Measurements from ENCODE around the gene STK16. TPM values are rescaled to one million over a fixed set of nuclear protein-coding genes. Genes with fewer than 3 reads are reported as not detected.

STK16 gene
- total RNA-seq, 1 donor from 2014 or later: 19.9 TPM

- Histone ChIP-seq H3K79me2 (ENCODE audit: low read depth) (no peaks in the 10 kb centered on the region), H4K20me1 (ENCODE audit: low read depth) (no peaks in the 10 kb centered on the region), H3K9me3 (ENCODE audit: low read depth) (no peaks in the 10 kb centered on the region), H3K27me3 (no peaks in the 10 kb centered on the region), H3K4me1 (peaks cover 7% of the 10 kb centered on the region), H3K4me2 (no peak overlapping the region), H3K4me3 (no peak overlapping the region), H3K9ac (no peak overlapping the region), H2AFZ (replicated peaks) (no peak overlapping the region), H3K27ac (no peak overlapping the region), H3K36me3 (no peaks in the 10 kb centered on the region), H3F3A (ENCODE audit: low read depth) (peaks cover 22% of the 10 kb centered on the region)
- Mint-ChIP-seq H3K4me3 (peak overlapping the region; percentile 25), H3K27me3 (ENCODE audit: insufficient read depth, low read depth) (peaks cover 5% of the 10 kb centered on the region), H3K36me3 (peaks cover 12% of the 10 kb centered on the region), H3K9me3 (no peaks in the 10 kb centered on the region), H3K4me1 (peaks cover 19% of the 10 kb centered on the region), H3K27ac (peak overlapping the region; percentile 21)
- TF ChIP-seq CTCF (IDR thresholded peaks at IDR 0.05) (no peak), EZH2 (IDR thresholded peaks at IDR 0.05) (no peak), EZH2phosphoT487 (IDR thresholded peaks at IDR 0.05) (no peak)
- no peak for DNase-seq (ENCODE audit: low spot score)
Measured at GRCh38 chr2:219210196-219210885, 34.9 kb upstream of the STK16 start.

- H3K4me3 Mint-ChIP-seq: no peak overlapping the region
- Histone ChIP-seq H3K36me3 (no peaks in the 10 kb centered on the region), H2AFZ (replicated peaks) (no peak overlapping the region), H3K9ac (no peak overlapping the region), H3K4me2 (no peak overlapping the region), H4K20me1 (ENCODE audit: low read depth) (no peaks in the 10 kb centered on the region), H3K79me2 (ENCODE audit: low read depth) (no peaks in the 10 kb centered on the region), H3K27ac (no peak overlapping the region), H3K9me3 (ENCODE audit: low read depth) (no peaks in the 10 kb centered on the region), H3K4me3 (no peak overlapping the region), H3K27me3 (no peaks in the 10 kb centered on the region), H3K4me1 (peaks cover 7% of the 10 kb centered on the region), H3F3A (ENCODE audit: low read depth) (peaks cover 22% of the 10 kb centered on the region)
- H3K27ac Mint-ChIP-seq: no peak overlapping the region
- TF ChIP-seq CTCF (IDR thresholded peaks at IDR 0.05) (no peak), EZH2 (IDR thresholded peaks at IDR 0.05) (no peak), EZH2phosphoT487 (IDR thresholded peaks at IDR 0.05) (no peak)
- H3K9me3 Mint-ChIP-seq: no peaks in the 10 kb centered on the region
- H3K27me3 Mint-ChIP-seq (ENCODE audit: insufficient read depth, low read depth): peaks cover 5% of the 10 kb centered on the region
- H3K36me3 Mint-ChIP-seq: peaks cover 12% of the 10 kb centered on the region
- DNase-seq (ENCODE audit: low spot score): no peak
- peaks cover 18% of the 10 kb centered on the region for H3K4me1 Mint-ChIP-seq
Measured at GRCh38 chr2:219210886-219211362, 34.4 kb upstream of the STK16 start.

GRCh38 chr2:219213026-219213415, 32.3 kb upstream of the STK16 start:
- no peak overlapping the region for H3K4me3 Mint-ChIP-seq
- peaks cover 8% of the 10 kb centered on the region for H3K27me3 Mint-ChIP-seq (ENCODE audit: insufficient read depth, low read depth)
- H3K36me3 ChIP-seq: no peaks in the 10 kb centered on the region

More at GRCh38 chr2:219213026-219213415, 32.3 kb upstream of the STK16 start:
- H3F3A ChIP-seq (ENCODE audit: low read depth): peaks cover 6% of the 10 kb centered on the region
- no peak overlapping the region for H3K27ac ChIP-seq
- H3K4me3 ChIP-seq: no peak overlapping the region
- H4K20me1 ChIP-seq (ENCODE audit: low read depth): peaks cover 8% of the 10 kb centered on the region
- H3K9me3 ChIP-seq (ENCODE audit: low read depth): no peaks in the 10 kb centered on the region
- H3K27ac Mint-ChIP-seq: no peak overlapping the region
- peaks cover 13% of the 10 kb centered on the region for H3K36me3 Mint-ChIP-seq
- H3K79me2 ChIP-seq (ENCODE audit: low read depth): no peaks in the 10 kb centered on the region
- H3K4me1 ChIP-seq: peaks cover 4% of the 10 kb centered on the region
- H3K9ac ChIP-seq: no peak overlapping the region
- no peak for TF ChIP-seq EZH2phosphoT487 (IDR thresholded peaks at IDR 0.05)
- no peak for TF ChIP-seq CTCF (IDR thresholded peaks at IDR 0.05)
- no peak for TF ChIP-seq EZH2 (IDR thresholded peaks at IDR 0.05)
- H2AFZ ChIP-seq (replicated peaks): no peak overlapping the region
- H3K4me1 Mint-ChIP-seq: peaks cover 15% of the 10 kb centered on the region
- no peak overlapping the region for H3K4me2 ChIP-seq
- no peak for DNase-seq (ENCODE audit: low spot score)
- no peaks in the 10 kb centered on the region for H3K9me3 Mint-ChIP-seq
- no peaks in the 10 kb centered on the region for H3K27me3 ChIP-seq
